Measurements from ENCODE around the gene RASEF.
A peak's percentile ranks its signal among the peaks of the same experiment; 100 is the strongest.

RASEF gene

DNA sequence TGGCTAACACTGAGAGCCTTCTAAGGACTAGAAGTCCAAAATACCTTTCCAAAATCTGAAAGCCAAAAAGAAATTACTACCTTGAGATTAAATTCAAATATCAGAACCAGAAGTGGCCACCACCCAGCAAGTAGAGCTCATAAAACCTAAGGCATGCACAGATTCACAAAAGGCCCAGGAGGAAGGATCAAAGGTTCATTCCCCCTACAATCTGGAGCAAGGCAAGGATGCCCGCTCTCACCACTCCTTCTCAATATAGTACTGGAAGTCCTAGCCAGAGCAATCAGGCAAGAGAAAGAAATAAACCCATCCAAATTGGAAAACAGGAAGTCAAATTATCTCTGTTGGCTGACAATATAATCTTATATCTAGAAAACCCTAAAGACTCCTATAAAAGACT lies 6.0 kb downstream of the RASEF start:
- DNase-seq (ENCODE audit: low read depth) = no peak
- no peak for TF ChIP-seq CTCF (conservative IDR thresholded peaks at IDR 0.05; ENCODE audit: low read depth, low read length)
- H3K4me3 ChIP-seq (ENCODE audit: low read length) = no peak overlapping the region

DNA sequence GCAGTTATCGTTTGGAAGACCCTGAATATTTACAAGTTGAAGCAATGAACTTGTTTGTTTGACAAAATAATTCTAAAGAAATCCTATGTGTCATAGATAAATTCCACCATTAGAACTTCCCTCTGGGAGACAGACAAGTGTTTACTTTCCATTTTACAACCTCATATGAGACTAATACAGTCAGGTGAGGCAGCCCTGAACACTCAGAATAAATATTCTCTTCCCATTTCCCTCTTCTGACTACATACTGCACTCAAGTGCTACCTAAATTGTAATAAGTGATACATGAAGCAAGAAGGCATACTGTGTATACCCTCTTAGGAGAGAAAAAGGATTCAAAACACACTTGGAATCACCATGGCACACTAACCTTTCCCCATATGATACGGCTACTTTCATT lies 6.8 kb downstream of the RASEF start:
- no peak for DNase-seq (ENCODE audit: low read depth)
- no peak for TF ChIP-seq CTCF (conservative IDR thresholded peaks at IDR 0.05; ENCODE audit: low read depth, low read length)
- H3K4me3 ChIP-seq (ENCODE audit: low read length) = no peak overlapping the region

DNA sequence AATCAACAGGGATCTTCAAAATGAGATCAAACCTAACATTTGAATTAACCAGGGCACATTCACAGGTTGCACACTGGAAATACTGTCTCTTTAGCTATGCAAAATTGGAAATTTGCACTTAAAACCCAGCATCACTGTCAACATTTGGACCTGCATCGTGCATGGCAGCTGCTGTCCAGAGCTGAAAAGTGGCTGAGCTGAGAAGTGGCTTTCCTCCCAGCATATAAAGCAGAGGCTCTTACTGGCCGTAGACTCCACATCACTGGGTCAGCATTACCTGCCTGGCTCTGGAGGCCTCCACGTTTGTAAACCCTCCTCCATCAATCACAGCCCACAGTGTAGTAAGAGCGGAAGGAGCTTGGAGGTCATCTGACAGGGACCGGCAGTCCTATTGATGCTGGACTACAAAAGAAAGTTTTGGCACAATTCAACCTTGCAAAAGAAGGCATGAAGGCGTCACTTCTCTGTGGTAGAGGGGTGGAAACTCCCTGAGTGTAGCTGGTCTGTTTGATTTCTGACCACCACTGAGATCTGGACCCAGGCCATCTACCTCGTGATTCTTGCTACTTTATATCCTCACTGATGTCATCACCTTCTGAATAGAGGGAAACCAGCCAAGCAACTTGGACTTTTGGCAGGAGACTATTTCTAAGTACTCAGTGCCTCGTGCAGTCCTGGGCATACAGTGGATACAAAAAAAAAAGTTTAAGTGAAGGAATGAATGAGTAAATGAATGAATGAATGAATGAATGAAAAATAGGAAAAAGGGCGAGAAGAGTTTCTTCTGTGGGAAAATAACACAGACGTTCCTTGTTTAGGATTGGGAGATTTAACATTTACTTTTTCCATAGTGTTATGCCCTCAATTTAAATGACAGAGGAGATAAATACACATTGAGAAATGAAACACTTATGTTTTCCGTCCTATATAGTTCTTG lies 14.8 kb downstream of the RASEF start:
- H3K4me3 ChIP-seq (ENCODE audit: low read length) = peak overlapping the region; percentile 4
- no peak for TF ChIP-seq CTCF (conservative IDR thresholded peaks at IDR 0.05; ENCODE audit: low read depth, low read length)
- DNase-seq (ENCODE audit: low read depth) = peak; percentile 94

- no peak overlapping the region for H3K4me3 ChIP-seq (ENCODE audit: low read length)
- DNase-seq (ENCODE audit: low read depth) = no peak
- TF ChIP-seq CTCF (conservative IDR thresholded peaks at IDR 0.05; ENCODE audit: low read depth, low read length) = no peak
Measured at GRCh38 chr9:83043597-83043996, 19.3 kb downstream of the RASEF start.

- H3K4me3 ChIP-seq (ENCODE audit: low read length) = no peak overlapping the region
- DNase-seq (ENCODE audit: low read depth) = no peak
- TF ChIP-seq CTCF (conservative IDR thresholded peaks at IDR 0.05; ENCODE audit: low read depth, low read length) = no peak
Measured at GRCh38 chr9:83041771-83042170, 21.2 kb downstream of the RASEF start.

- no peak overlapping the region for H3K4me3 ChIP-seq (ENCODE audit: low read length)
- no peak for DNase-seq (ENCODE audit: low read depth)
- TF ChIP-seq CTCF (conservative IDR thresholded peaks at IDR 0.05; ENCODE audit: low read depth, low read length) = no peak
Measured at GRCh38 chr9:83039303-83039702, 23.6 kb downstream of the RASEF start.

- no peak for TF ChIP-seq CTCF (conservative IDR thresholded peaks at IDR 0.05; ENCODE audit: low read depth, low read length)
- H3K4me3 ChIP-seq (ENCODE audit: low read length) = no peak overlapping the region
- no peak for DNase-seq (ENCODE audit: low read depth)
Measured at GRCh38 chr9:83036043-83036442, 26.9 kb downstream of the RASEF start.
